Ramos (cell line): Measurements from ENCODE around the gene SEMA5A.
"Not testable (repeated sequence)": the region's sequence is repeated elsewhere in the genome, so short reads cannot be mapped to it uniquely, and the experiment has no call there.

Source experiments
- in situ Hi-C: fragments of 300-500 bp; cut with MboI; formaldehyde crosslinking; loops from one replicate; pipeline ENCODE4 v1.14.3; 2022; ENCODE audit warnings: low sequenced_read_pairs; ENCODE audit not compliant: unreplicated experiment

The SEMA5A gene

GRCh38 chr5:9408964-9409363 lies 136.9 kb downstream of the SEMA5A start:
- in situ Hi-C loops = no loop called here

- in situ Hi-C loops = no loop called here
Observed at GRCh38 chr5:9405196-9405754, 140.6 kb downstream of the SEMA5A start.

GRCh38 chr5:9401786-9402472 lies 143.9 kb downstream of the SEMA5A start:
- in situ Hi-C loops = no loop called here

DNA sequence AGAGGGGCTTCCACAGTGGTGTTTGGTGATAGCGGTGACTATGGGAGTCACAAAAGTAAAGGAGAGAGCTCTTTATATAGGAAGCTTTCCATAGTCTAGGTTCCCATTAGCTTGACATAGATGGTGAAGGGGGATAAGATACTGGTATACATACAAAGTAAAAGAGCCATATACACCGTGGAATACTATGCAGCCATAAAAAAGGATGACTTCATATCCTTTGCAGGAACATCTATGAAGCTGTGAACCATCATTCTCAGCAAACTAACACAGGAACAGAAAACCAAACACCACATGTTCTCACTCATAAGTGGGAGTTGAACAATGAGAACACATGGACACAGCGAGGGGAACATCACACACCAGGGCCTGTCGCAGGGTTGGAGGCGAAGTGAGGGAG lies 146.1 kb downstream of the SEMA5A start:
- in situ Hi-C loops = not testable (repeated sequence)

GRCh38 chr5:9399094-9399493 lies 146.8 kb downstream of the SEMA5A start:
- in situ Hi-C loops = no loop called here

- in situ Hi-C loops = no loop called here
Observed at GRCh38 chr5:9398227-9398626, 147.6 kb downstream of the SEMA5A start.

GRCh38 chr5:9396285-9396770 lies 149.5 kb downstream of the SEMA5A start:
- in situ Hi-C loops = no loop called here

- in situ Hi-C loops = no loop called here
Observed at GRCh38 chr5:9395706-9396105, 150.2 kb downstream of the SEMA5A start.

GRCh38 chr5:9394221-9394620 lies 151.7 kb downstream of the SEMA5A start:
- in situ Hi-C loops = no loop called here

DNA sequence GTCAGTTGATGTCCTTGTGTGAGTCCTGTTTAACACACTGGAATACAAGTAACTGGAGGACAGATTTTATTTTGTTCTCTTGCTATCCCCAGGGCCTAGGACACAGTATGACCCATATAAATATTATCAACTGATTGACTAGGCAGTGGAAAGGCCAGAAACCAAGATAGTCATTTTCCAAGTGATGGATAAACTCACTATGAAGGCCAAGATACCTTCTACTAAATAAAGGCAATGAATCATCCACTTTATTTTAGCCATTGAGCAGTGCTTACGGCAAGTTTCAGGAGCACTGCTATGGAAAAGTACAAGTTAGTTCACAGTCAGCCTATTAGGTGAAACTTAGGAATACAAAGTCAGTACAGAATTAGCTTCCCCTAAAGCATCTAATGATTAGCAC lies 153.2 kb downstream of the SEMA5A start:
- in situ Hi-C loops = no loop called here

DNA sequence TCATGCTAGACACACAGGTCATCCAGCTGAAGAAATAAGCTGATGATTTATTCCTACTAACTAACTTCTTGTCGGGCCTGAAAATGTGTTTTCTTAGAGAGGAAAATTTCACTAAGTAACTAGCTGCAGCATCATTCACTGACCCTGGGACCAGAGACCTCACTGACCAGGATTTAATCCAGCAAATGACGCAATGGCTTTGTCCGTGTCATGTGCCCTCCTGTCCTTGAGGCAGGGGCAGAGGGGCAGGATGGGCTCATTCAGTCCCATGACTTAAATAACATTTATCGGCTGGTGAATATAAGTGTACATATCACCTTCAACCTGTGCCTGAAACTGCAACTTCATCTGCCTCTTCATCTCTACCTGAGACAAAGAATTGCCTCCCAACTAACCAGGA lies 154.8 kb downstream of the SEMA5A start:
- in situ Hi-C loops = no loop called here

DNA sequence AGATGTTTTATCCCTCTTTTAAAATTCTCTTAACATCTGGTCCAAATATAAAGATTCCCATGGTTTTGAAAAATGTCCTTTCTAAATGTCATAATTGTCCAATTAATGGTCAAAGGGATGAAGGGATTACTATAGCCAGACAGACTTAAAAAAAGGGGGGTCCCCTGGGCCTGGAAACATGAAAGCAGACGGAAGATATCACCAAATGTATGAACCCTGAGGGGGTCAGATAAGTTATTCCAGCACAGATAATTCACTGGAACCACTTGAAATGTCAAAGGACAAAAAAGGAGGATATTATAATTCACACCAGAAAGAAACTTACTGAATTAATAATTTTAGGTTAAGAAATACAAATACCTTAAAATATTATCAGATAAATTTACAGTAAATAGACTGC lies 155.8 kb downstream of the SEMA5A start:
- in situ Hi-C loops = no loop called here

GRCh38 chr5:9388941-9389674 lies 156.8 kb downstream of the SEMA5A start:
- in situ Hi-C loops = no loop called here

DNA sequence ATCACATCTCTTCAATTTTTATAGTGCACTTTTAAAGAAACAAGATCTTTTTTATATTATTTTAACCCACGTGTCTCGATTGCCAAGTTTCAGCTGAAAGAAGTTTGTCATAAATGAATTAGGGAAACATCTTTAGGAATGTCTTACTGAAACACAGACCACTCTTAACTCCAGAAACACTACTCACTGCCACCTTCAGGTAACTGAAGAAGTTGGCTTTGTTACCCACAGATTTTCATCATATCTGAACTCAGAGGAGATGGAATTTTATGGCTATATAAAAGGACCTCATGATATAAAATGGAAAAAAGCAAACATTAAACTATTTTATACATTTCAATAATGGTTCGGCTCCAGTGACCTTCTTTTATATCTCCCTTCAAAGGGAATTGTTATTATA lies 158.0 kb downstream of the SEMA5A start:
- in situ Hi-C loops = no loop called here

DNA sequence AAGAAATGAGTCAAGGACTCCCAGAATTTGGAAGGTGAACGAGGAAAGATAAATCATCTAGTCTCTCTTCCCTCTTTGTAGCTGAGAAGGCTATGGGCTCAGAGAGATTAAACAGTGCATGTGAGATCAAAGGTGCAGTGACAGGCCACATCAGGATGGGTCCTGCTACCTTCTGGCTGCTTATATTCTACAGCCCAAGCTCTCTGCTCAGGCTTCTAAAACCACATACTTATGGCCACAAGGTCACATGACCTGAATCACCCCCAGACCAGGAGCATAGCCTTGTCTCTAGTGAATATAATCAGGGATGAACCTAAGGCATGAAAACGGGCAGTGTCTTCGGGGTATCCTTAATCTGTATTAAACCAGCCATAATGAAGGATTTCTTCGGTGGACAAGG lies 158.9 kb downstream of the SEMA5A start:
- in situ Hi-C loops = no loop called here

DNA sequence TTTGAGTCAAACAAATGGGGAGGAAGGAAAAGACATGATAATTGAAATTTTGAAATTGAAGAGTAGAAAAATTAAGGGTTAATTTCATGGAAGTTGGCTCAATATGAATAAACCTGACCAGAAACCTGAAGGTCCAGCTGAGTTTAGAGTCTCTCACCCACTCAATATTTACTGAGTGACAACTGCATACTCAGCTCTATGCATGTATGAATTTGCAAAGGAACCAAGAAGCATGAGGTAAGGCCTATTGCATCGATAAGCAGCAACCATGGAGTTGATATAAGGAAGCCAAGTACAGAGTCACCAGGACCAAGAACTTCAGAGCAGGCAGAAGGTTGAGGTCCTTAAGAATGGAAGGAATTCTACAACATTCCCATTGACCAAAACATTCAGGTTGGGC lies 163.4 kb downstream of the SEMA5A start:
- in situ Hi-C loops = no loop called here

DNA sequence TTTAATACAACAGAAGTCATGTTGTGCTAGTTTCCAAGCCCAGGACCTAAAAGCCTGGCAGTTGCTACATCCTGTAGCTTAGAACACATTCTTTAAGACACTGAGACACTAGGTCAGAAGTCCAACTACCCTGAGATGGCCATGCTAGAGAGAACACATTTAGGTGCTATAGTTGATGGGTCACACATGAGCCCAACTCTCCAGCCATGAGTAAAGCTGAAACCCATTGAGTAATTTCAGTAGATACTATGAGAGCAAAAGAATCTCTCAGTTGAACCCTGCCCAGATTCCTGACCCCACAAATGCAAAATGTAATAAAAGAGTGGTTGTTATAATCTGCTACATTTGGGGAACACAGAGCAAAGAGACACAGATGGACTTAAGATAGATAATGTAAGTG lies 164.4 kb downstream of the SEMA5A start:
- in situ Hi-C loops = no loop called here

- in situ Hi-C loops = no loop called here
Observed at GRCh38 chr5:9380109-9380508, 165.8 kb downstream of the SEMA5A start.

- in situ Hi-C loops = no loop called here
Observed at GRCh38 chr5:9376363-9377117, 169.3 kb downstream of the SEMA5A start.

GRCh38 chr5:9375756-9376155 lies 170.1 kb downstream of the SEMA5A start:
- in situ Hi-C loops = no loop called here

GRCh38 chr5:9374025-9374424 lies 171.8 kb downstream of the SEMA5A start:
- in situ Hi-C loops = no loop called here
